GM12878 (cell line): ENCODE measurements around the gene HPCA. TPM values are rescaled to one million over a fixed set of nuclear protein-coding genes. Genes with fewer than 3 reads are reported as not detected.

ENCODE experiments used
- ATAC-seq: fragments of 200-7000 bp; cut with Tn5 transposase; 3 replicates; pipeline ENCODE4 v1.9.1; 2020; ENCODE audit warnings: mild to moderate bottlenecking, moderate library complexity
- BruUV-seq: library from RNA; stranded (reverse); fragments of 400-500 nt; replicated peaks from 2 replicates; lab custom pipeline; 2021; lab: Mats Ljungman, UMichigan
- CTCF ChIA-PET: fragments of 300-600 bp; sonication (Branson Sonifier 250); formaldehyde crosslinking; extraction: SDS; loops from one replicate; lab custom pipeline; 2021; ENCODE audit warnings: inconsistent platforms; lab: Yijun Ruan, JAX
- POLR2A ChIA-PET: fragments of 350-600 bp; formaldehyde crosslinking; extraction: SDS; loops from one replicate; lab custom pipeline; 2021; ENCODE audit warnings: inconsistent platforms; lab: Charles Lee
- RAD21 ChIA-PET: fragments of 300-600 bp; sonication (Branson Sonifier 250); formaldehyde crosslinking; loops from one replicate; lab custom pipeline; 2023; ENCODE audit warnings: antibody characterized with exemption; ENCODE audit not compliant: unreplicated experiment; lab: Charles Lee
- SMC1A ChIA-PET: fragments of 300-600 bp; sonication (Branson Sonifier 250); formaldehyde crosslinking; loops from one replicate; lab custom pipeline; 2023; ENCODE audit not compliant: unreplicated experiment, uncharacterized antibody; lab: Charles Lee
- DNase-seq: peaks from one replicate; pipeline ENCODE4 v3.0.0-alpha.2; 2011; ENCODE audit warnings: low read depth, low spot score
- FAIRE-seq: peaks from 3 replicates; lab custom pipeline; 2011; peaks lifted over from hg19 to GRCh38; lab: Jason Lieb, UNC
- H2AFZ ChIP-seq: 2 replicates; pipeline ENCODE4 v1.6.0; 2011; ENCODE audit warnings: low read depth, low read length, control low read depth; ENCODE audit not compliant: control insufficient read depth
- H3K27ac ChIP-seq: 2 replicates; pipeline ENCODE4 v1.5.1; 2011; ENCODE audit warnings: control low read depth; ENCODE audit not compliant: control insufficient read depth, insufficient read depth
- H3K27me3 ChIP-seq, 2 experiments: replicated peaks in 1 of 2; 2 replicates each; pipeline versions ENCODE4 v1.6.0 to v1.6.1; 2011; ENCODE audit warnings: low read length in 1 of 2; ENCODE audit not compliant: control insufficient read depth in 2 of 2, insufficient read depth in 2 of 2
- H3K36me3 ChIP-seq, 2 experiments: 2 replicates each; pipeline ENCODE4 v1.5.1; 2011; ENCODE audit warnings: low read length in 1 of 2; ENCODE audit not compliant: control insufficient read depth in 2 of 2, insufficient read depth in 2 of 2
- H3K4me1 ChIP-seq: 2 replicates; pipeline ENCODE4 v1.6.1; 2011; ENCODE audit warnings: mild to moderate bottlenecking, low read length, moderate library complexity, mixed read lengths; ENCODE audit not compliant: control insufficient read depth, insufficient read depth
- H3K4me2 ChIP-seq: 2 replicates; pipeline ENCODE4 v1.6.0; 2011; ENCODE audit warnings: control low read depth; ENCODE audit not compliant: control insufficient read depth, insufficient read depth
- H3K4me3 ChIP-seq: fragments of 200-600 bp; sonication (generic); 2 replicates; pipeline ENCODE4 v1.5.1; 2016
- H3K79me2 ChIP-seq: 2 replicates; pipeline ENCODE4 v1.6.0; 2011; ENCODE audit warnings: low read length; ENCODE audit not compliant: control insufficient read depth, insufficient read depth
- H3K9ac ChIP-seq: 2 replicates; pipeline ENCODE4 v1.8.0; 2011; ENCODE audit warnings: low read length, control low read depth, mixed read lengths; ENCODE audit not compliant: control insufficient read depth, insufficient read depth
- H3K9me3 ChIP-seq: replicated peaks from 3 replicates; pipeline ENCODE4 v1.5.1; 2011; ENCODE audit warnings: mild to moderate bottlenecking, low read length; ENCODE audit not compliant: control insufficient read depth, insufficient read depth
- H4K20me1 ChIP-seq: 2 replicates; pipeline ENCODE4 v1.6.0; 2011; ENCODE audit not compliant: control insufficient read depth, insufficient read depth
- CREM ChIP-seq: IDR thresholded peaks from 2 replicates; pipeline ENCODE4 v1.6.1; 2014; ENCODE audit warnings: antibody characterized with exemption, low read depth
- HDAC6 ChIP-seq: fragments of 200-600 bp; sonication (generic); IDR thresholded peaks from one replicate; pipeline ENCODE4 v1.8.0; 2017; ENCODE audit warnings: antibody characterized with exemption; ENCODE audit not compliant: unreplicated experiment
- IRF4 ChIP-seq: IDR thresholded peaks from 2 replicates; pipeline ENCODE4 v1.6.1; 2011; ENCODE audit warnings: low read depth, low read length
- MEF2A ChIP-seq: IDR thresholded peaks from 2 replicates; pipeline ENCODE4 v1.6.1; 2011; ENCODE audit warnings: low read depth, mild to moderate bottlenecking, low read length, moderate library complexity; ENCODE audit not compliant: insufficient read depth
- NR2C1 ChIP-seq: fragments of 450-650 bp; IDR thresholded peaks from 2 replicates; pipeline ENCODE4 v1.6.1; 2017; ENCODE audit warnings: antibody characterized with exemption, mild to moderate bottlenecking, moderate library complexity
- PAX5 ChIP-seq: IDR thresholded peaks from 2 replicates; pipeline ENCODE4 v1.6.1; 2011; ENCODE audit warnings: low read depth, low read length, borderline replicate concordance
- RB1 ChIP-seq: fragments of 450-650 bp; formaldehyde crosslinking; IDR thresholded peaks from 2 replicates; pipeline ENCODE4 v1.6.1; 2017; ENCODE audit warnings: mild to moderate bottlenecking, borderline replicate concordance
- RBBP5 ChIP-seq: fragments of 200-600 bp; sonication (generic); conservative IDR thresholded peaks from 2 replicates; pipeline ENCODE4 v1.6.1; 2016
- SUPT20H ChIP-seq: IDR thresholded peaks from 2 replicates; pipeline ENCODE4 v1.6.1; 2011; ENCODE audit warnings: low read depth, mild to moderate bottlenecking, low read length, moderate library complexity, borderline replicate concordance; ENCODE audit not compliant: control insufficient read depth
- ZNF24 ChIP-seq: fragments of 450-650 bp; IDR thresholded peaks from 2 replicates; pipeline ENCODE4 v1.6.1; 2017; ENCODE audit warnings: antibody characterized with exemption, mild to moderate bottlenecking
- WGBS: methylation state at CpG from one replicate; pipeline ENCODE4 v1.1.6; 2016; ENCODE audit warnings: low lambda C conversion rate; ENCODE audit not compliant: insufficient replicate concordance, insufficient coverage; ENCODE audit errors: missing lambda C conversion rate; 5-methylcytosine and 5-hydroxymethylcytosine counted together
- in situ Hi-C: fragments of 300-500 bp; cut with MboI; formaldehyde crosslinking; loops from 9 replicates; pipeline ENCODE4 v1.14.3; 2018; ENCODE audit warnings: mixed read lengths
- intact Hi-C: fragments of 100-400 bp; cut with micrococcal nuclease; formaldehyde crosslinking; loops from one replicate; pipeline ENCODE4 v1.14.2; 2022; ENCODE audit not compliant: unreplicated experiment
- polyA plus RNA-seq, 11 experiments: library from polyadenylated mRNA; depleted of rRNA in 4 of 11; unstranded in 6 of 11; stranded (reverse) in 5 of 11; fragments of >200 nt; fragmentation: Nextera tagmentation in 4 of 11; fragmentation: Illumina TruSeq in 1 of 11; extraction: Ambion mirVana in 4 of 11; extraction: Trizol in 1 of 11; gene quantifications; 1 replicate in 1 of 11; 2 replicates in 10 of 11; pipeline versions ENCODE4 v1.2.1 to v1.2.3, GENCODE V29; 2011 to 2016; ENCODE audit warnings: inconsistent platforms in 2 of 11, missing spikeins in 2 of 11, low read depth in 1 of 11
- total RNA-seq, 4 experiments: library from RNA; depleted of rRNA in 3 of 4; stranded (reverse); fragments of >200 nt in 3 of 4; fragmentation: Illumina TruSeq in 1 of 4; extraction: Trizol in 1 of 4; gene quantifications; 2 replicates each; pipeline versions ENCODE4 v1.2.1 to v1.2.3, GENCODE V29; 2013 to 2021
- TF ChIP-seq, protein P1 (sequence below): IDR thresholded peaks from 2 replicates; pipeline ENCODE4 v1.6.1; 2012; ENCODE audit warnings: low read length, inconsistent platforms
- TF ChIP-seq, protein P2 (sequence below): IDR thresholded peaks from 2 replicates; pipeline ENCODE4 v1.6.1; 2012; ENCODE audit warnings: mild to moderate bottlenecking, low read depth, low read length
- TF ChIP-seq, protein P3 (sequence below): fragments of 450-650 bp; IDR thresholded peaks from 2 replicates; pipeline ENCODE4 v1.6.1; 2017; ENCODE audit warnings: borderline replicate concordance

HPCA gene
- total and polyA plus RNA-seq, 10 of the 15 experiments (the other 5 are each of a cell fraction or from before 2014, with no cell fraction given): 0.11 TPM; not detected in 9

DNA sequence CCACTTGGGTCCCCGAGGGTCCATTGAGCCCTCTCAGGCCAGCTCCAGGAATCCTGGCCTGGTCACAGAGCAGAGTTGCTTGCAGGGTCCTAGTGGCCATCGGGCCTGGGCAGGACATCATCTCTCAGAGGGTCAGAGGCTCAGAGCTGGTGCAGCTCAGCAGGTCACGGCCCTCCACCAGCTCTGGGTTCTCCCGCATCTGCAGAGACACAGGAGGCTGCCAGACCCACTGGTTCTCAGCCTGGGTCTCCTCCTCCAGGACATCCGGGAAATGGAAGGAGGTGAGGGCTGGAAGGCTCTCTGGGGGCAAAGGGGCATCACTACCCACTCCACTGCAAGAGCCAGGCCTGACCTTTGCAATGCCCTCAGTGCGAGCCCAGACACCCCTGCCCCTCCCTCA lies 8.4 kb downstream of the HPCA start:
- intact Hi-C loops: no loop called here
- in situ Hi-C loops: no loop called here
- Histone ChIP-seq H3K9me3 (no peaks in the 10 kb centered on the region; the same call in 2 of the 3 replicates), H3K36me3 (no peaks in the 10 kb centered on the region), H3K4me1 (no peaks in the 10 kb centered on the region), H3K4me2 (no peak overlapping the region), H3K4me3 (no peak overlapping the region), H3K9ac (no peak overlapping the region), H2AFZ (no peak overlapping the region), H3K27ac (no peak overlapping the region), H3K79me2 (no peaks in the 10 kb centered on the region), H3K27me3 (peaks cover 8 to 16% of the 10 kb centered on the region in 2 experiments), H4K20me1 (no peaks in the 10 kb centered on the region)
- ATAC-seq (no peak), FAIRE-seq (no peak), DNase-seq (no peak)
- ChIA-PET CTCF (interaction anchor here (6.5 kb wide), 1 partner anchor 19 kb away, joined by 36 read pairs; no protein-coding TSS in a partner anchor), POLR2A (no interaction called here), SMC1A (no interaction called here), RAD21 (no interaction called here)
- 42% methylated on average over 6 of the region's 6 CpGs for WGBS
- TF ChIP-seq ZNF24: no peak
- TF ChIP-seq NR2C1: no peak
- TF ChIP-seq, protein P1, sequence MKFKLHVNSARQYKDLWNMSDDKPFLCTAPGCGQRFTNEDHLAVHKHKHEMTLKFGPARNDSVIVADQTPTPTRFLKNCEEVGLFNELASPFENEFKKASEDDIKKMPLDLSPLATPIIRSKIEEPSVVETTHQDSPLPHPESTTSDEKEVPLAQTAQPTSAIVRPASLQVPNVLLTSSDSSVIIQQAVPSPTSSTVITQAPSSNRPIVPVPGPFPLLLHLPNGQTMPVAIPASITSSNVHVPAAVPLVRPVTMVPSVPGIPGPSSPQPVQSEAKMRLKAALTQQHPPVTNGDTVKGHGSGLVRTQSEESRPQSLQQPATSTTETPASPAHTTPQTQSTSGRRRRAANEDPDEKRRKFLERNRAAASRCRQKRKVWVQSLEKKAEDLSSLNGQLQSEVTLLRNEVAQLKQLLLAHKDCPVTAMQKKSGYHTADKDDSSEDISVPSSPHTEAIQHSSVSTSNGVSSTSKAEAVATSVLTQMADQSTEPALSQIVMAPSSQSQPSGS: no peak
- no peak for TF ChIP-seq RB1
- TF ChIP-seq, protein P2, sequence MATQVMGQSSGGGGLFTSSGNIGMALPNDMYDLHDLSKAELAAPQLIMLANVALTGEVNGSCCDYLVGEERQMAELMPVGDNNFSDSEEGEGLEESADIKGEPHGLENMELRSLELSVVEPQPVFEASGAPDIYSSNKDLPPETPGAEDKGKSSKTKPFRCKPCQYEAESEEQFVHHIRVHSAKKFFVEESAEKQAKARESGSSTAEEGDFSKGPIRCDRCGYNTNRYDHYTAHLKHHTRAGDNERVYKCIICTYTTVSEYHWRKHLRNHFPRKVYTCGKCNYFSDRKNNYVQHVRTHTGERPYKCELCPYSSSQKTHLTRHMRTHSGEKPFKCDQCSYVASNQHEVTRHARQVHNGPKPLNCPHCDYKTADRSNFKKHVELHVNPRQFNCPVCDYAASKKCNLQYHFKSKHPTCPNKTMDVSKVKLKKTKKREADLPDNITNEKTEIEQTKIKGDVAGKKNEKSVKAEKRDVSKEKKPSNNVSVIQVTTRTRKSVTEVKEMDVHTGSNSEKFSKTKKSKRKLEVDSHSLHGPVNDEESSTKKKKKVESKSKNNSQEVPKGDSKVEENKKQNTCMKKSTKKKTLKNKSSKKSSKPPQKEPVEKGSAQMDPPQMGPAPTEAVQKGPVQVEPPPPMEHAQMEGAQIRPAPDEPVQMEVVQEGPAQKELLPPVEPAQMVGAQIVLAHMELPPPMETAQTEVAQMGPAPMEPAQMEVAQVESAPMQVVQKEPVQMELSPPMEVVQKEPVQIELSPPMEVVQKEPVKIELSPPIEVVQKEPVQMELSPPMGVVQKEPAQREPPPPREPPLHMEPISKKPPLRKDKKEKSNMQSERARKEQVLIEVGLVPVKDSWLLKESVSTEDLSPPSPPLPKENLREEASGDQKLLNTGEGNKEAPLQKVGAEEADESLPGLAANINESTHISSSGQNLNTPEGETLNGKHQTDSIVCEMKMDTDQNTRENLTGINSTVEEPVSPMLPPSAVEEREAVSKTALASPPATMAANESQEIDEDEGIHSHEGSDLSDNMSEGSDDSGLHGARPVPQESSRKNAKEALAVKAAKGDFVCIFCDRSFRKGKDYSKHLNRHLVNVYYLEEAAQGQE: no peak
- TF ChIP-seq HDAC6: no peak
- TF ChIP-seq PAX5: no peak
- no peak for TF ChIP-seq RBBP5
- no peak for TF ChIP-seq CREM
- no peak for TF ChIP-seq IRF4
- no peak for TF ChIP-seq MEF2A
- TF ChIP-seq SUPT20H: no peak
- TF ChIP-seq, protein P3, sequence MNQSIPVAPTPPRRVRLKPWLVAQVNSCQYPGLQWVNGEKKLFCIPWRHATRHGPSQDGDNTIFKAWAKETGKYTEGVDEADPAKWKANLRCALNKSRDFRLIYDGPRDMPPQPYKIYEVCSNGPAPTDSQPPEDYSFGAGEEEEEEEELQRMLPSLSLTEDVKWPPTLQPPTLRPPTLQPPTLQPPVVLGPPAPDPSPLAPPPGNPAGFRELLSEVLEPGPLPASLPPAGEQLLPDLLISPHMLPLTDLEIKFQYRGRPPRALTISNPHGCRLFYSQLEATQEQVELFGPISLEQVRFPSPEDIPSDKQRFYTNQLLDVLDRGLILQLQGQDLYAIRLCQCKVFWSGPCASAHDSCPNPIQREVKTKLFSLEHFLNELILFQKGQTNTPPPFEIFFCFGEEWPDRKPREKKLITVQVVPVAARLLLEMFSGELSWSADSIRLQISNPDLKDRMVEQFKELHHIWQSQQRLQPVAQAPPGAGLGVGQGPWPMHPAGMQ: no peak
- BruUV-seq: no TSS peak
